H9 (cell line): ENCODE measurements around the gene HSPA6. TPM values are rescaled to one million over a fixed set of nuclear protein-coding genes. Genes with fewer than 3 reads are reported as not detected.
"Not testable (repeated sequence)": the region's sequence is repeated elsewhere in the genome, so short reads cannot be mapped to it uniquely, and the experiment has no call there.

Experiments used
- DNase-seq: peaks from one replicate; pipeline ENCODE4 v3.0.0-alpha.2; 2017
- H2AFZ ChIP-seq: one replicate; pipeline ENCODE4 v1.6.1; 2013; ENCODE audit warnings: mild to moderate bottlenecking, low read length, control low read depth, moderate library complexity
- H2AK5ac ChIP-seq: 2 replicates; pipeline ENCODE4 v1.6.1; 2013; ENCODE audit warnings: low read length, control low read depth, mixed read lengths; ENCODE audit not compliant: insufficient read length
- H2BK120ac ChIP-seq: one replicate; pipeline ENCODE4 v1.6.1; 2013; ENCODE audit warnings: low read depth, mild to moderate bottlenecking, low read length, control low read depth, inconsistent platforms; ENCODE audit not compliant: poor library complexity, severe bottlenecking
- H2BK12ac ChIP-seq: 2 replicates; pipeline ENCODE4 v1.6.1; 2013; ENCODE audit warnings: low read length, control low read depth, mixed read lengths, low read depth; ENCODE audit not compliant: insufficient read length
- H2BK15ac ChIP-seq: 2 replicates; pipeline ENCODE4 v1.6.1; 2013; ENCODE audit warnings: low read depth, low read length, control low read depth
- H2BK20ac ChIP-seq: one replicate; pipeline ENCODE4 v1.6.1; 2013; ENCODE audit warnings: low read depth, mild to moderate bottlenecking, low read length, control low read depth, inconsistent platforms; ENCODE audit not compliant: poor library complexity, severe bottlenecking
- H2BK5ac ChIP-seq: 2 replicates; pipeline ENCODE4 v1.6.1; 2013; ENCODE audit warnings: low read length, control low read depth, mixed read lengths; ENCODE audit not compliant: insufficient read length
- H3K14ac ChIP-seq: 2 replicates; pipeline ENCODE4 v1.6.1; 2013; ENCODE audit warnings: low read length, control low read depth; ENCODE audit not compliant: insufficient read depth
- H3K18ac ChIP-seq: 2 replicates; pipeline ENCODE4 v1.6.1; 2013; ENCODE audit warnings: low read depth, mild to moderate bottlenecking, mixed read lengths, low read length, control low read depth; ENCODE audit not compliant: insufficient read length
- H3K23ac ChIP-seq: 2 replicates; pipeline ENCODE4 v1.6.1; 2013; ENCODE audit warnings: low read length, control low read depth, mixed read lengths, low read depth; ENCODE audit not compliant: insufficient read length
- H3K23me2 ChIP-seq: 2 replicates; pipeline ENCODE4 v1.6.1; 2013; ENCODE audit warnings: low read depth, mild to moderate bottlenecking, mixed read lengths, low read length, control low read depth; ENCODE audit not compliant: insufficient read length, poor library complexity, severe bottlenecking
- H3K27ac ChIP-seq: 2 replicates; pipeline ENCODE4 v1.5.1; 2013; ENCODE audit warnings: low read length, control low read depth, mixed read lengths, low read depth; ENCODE audit not compliant: insufficient read length
- H3K27me3 ChIP-seq: 2 replicates; pipeline ENCODE4 v1.6.1; 2013; ENCODE audit warnings: low read length, control low read depth, inconsistent platforms; ENCODE audit not compliant: insufficient read depth
- H3K4ac ChIP-seq: 2 replicates; pipeline ENCODE4 v1.6.1; 2013; ENCODE audit warnings: low read depth, mild to moderate bottlenecking, control low read depth, inconsistent platforms, low read length, moderate library complexity
- H3K4me1 ChIP-seq: 2 replicates; pipeline ENCODE4 v1.6.1; 2013; ENCODE audit warnings: low read length, control low read depth, inconsistent platforms; ENCODE audit not compliant: insufficient read depth
- H3K4me2 ChIP-seq: 2 replicates; pipeline ENCODE4 v1.6.1; 2013; ENCODE audit warnings: low read length, control low read depth, mixed read lengths; ENCODE audit not compliant: insufficient read length, insufficient read depth
- H3K56ac ChIP-seq: 2 replicates; pipeline ENCODE4 v1.6.1; 2013; ENCODE audit warnings: low read depth, mild to moderate bottlenecking, mixed read lengths, low read length, control low read depth; ENCODE audit not compliant: insufficient read length
- H3K79me1 ChIP-seq: 2 replicates; pipeline ENCODE4 v1.6.1; 2013; ENCODE audit warnings: low read depth, mild to moderate bottlenecking, moderate library complexity, low read length, control low read depth, inconsistent platforms; ENCODE audit not compliant: insufficient read depth, poor library complexity, severe bottlenecking
- H3K79me2 ChIP-seq: 2 replicates; pipeline ENCODE4 v1.6.1; 2013; ENCODE audit warnings: low read length, control low read depth, inconsistent platforms; ENCODE audit not compliant: insufficient read depth
- H3K9ac ChIP-seq: 2 replicates; pipeline ENCODE4 v1.6.1; 2013; ENCODE audit warnings: low read length, control low read depth, mixed read lengths; ENCODE audit not compliant: insufficient read length; ENCODE audit errors: extremely low read depth
- H3K9me3 ChIP-seq: one replicate; pipeline ENCODE4 v1.6.1; 2013; ENCODE audit warnings: low read depth, low read length, inconsistent platforms; ENCODE audit not compliant: control insufficient read depth
- H3T11ph ChIP-seq: one replicate; pipeline ENCODE4 v1.6.1; 2013; ENCODE audit warnings: mild to moderate bottlenecking, low read length, control low read depth, inconsistent platforms
- H4K20me1 ChIP-seq: one replicate; pipeline ENCODE4 v1.6.1; 2013; ENCODE audit not compliant: control insufficient read depth, insufficient read length, insufficient read depth
- H4K5ac ChIP-seq: 2 replicates; pipeline ENCODE4 v1.6.1; 2013; ENCODE audit warnings: low read depth, mild to moderate bottlenecking, mixed read lengths, low read length, control low read depth; ENCODE audit not compliant: insufficient read length
- H4K8ac ChIP-seq: replicated peaks from 2 replicates; pipeline ENCODE4 v1.6.1; 2013; ENCODE audit warnings: low read length, control low read depth, mixed read lengths, low read depth; ENCODE audit not compliant: insufficient read length
- H4K91ac ChIP-seq: 2 replicates; pipeline ENCODE4 v1.6.1; 2013; ENCODE audit warnings: low read depth, mild to moderate bottlenecking, moderate library complexity, mixed read lengths, low read length, control low read depth; ENCODE audit not compliant: insufficient read length
- H3K27ac Mint-ChIP-seq, 3 experiments: 2 replicates in 2 of 3; 3 replicates in 1 of 3; pipeline ENCODE4 v1.8.0; 2020 to 2021; ENCODE audit warnings: mixed read lengths in 3 of 3, mild to moderate bottlenecking in 1 of 3, moderate library complexity in 1 of 3
- H3K27me3 Mint-ChIP-seq: 2 replicates; pipeline ENCODE4 v1.8.0; 2021; ENCODE audit warnings: low read depth, mild to moderate bottlenecking, moderate library complexity, mixed read lengths
- H3K36me3 Mint-ChIP-seq, 3 experiments: 2 replicates in 2 of 3; 3 replicates in 1 of 3; pipeline ENCODE4 v1.8.0; 2020 to 2021; ENCODE audit warnings: low read depth in 3 of 3, mixed read lengths in 3 of 3; ENCODE audit not compliant: insufficient read depth in 1 of 3
- H3K4me1 Mint-ChIP-seq, 2 experiments: 2 replicates each; pipeline ENCODE4 v1.8.0; 2020; ENCODE audit warnings: mixed read lengths in 2 of 2
- H3K4me3 Mint-ChIP-seq, 2 experiments: 2 replicates in 1 of 2; 3 replicates in 1 of 2; pipeline ENCODE4 v1.8.0; 2020 to 2021; ENCODE audit warnings: mild to moderate bottlenecking in 2 of 2, mixed read lengths in 2 of 2, moderate library complexity in 1 of 2
- H3K9me3 Mint-ChIP-seq, 2 experiments: 2 replicates in 1 of 2; 3 replicates in 1 of 2; pipeline ENCODE4 v1.8.0; 2020; ENCODE audit warnings: mild to moderate bottlenecking in 2 of 2, mixed read lengths in 2 of 2, moderate library complexity in 1 of 2
- WGBS: extraction: QIAGEN DNeasy Blood & Tissue Kit; methylation state at CpG from one replicate; pipeline ENCODE4 v1.1.7; 2013; ENCODE audit warnings: missing lambda C conversion rate, low lambda C conversion rate, mixed read lengths; ENCODE audit not compliant: insufficient read length; ENCODE audit errors: extremely low coverage; 5-methylcytosine and 5-hydroxymethylcytosine counted together
- total RNA-seq: library from RNA; stranded (reverse); gene quantifications from 2 replicates; pipeline ENCODE4 v1.2.1, GENCODE V29; 2021

HSPA6 gene
- total RNA-seq, 1 experiment from 2014 or later: not detected

GRCh38 chr1:161554815-161555417, 30.6 kb downstream of the HSPA6 start:
- H2BK5ac ChIP-seq, H3K4ac ChIP-seq, H3T11ph ChIP-seq, H3K18ac ChIP-seq, H3K56ac ChIP-seq, H3K4me1 Mint-ChIP-seq, H3K79me2 ChIP-seq, H3K23me2 ChIP-seq, H3K9me3 Mint-ChIP-seq, DNase-seq, H2AK5ac ChIP-seq, H3K9me3 ChIP-seq, H3K36me3 Mint-ChIP-seq, H4K5ac ChIP-seq, H3K23ac ChIP-seq, H2BK20ac ChIP-seq, H2BK12ac ChIP-seq, H3K4me2 ChIP-seq, H3K27me3 Mint-ChIP-seq, H4K91ac ChIP-seq, H2BK120ac ChIP-seq, H3K14ac ChIP-seq, H3K27ac Mint-ChIP-seq, H2AFZ ChIP-seq, H2BK15ac ChIP-seq, H3K27ac ChIP-seq, H4K20me1 ChIP-seq, H3K9ac ChIP-seq, H3K79me1 ChIP-seq, H3K4me1 ChIP-seq, H3K27me3 ChIP-seq, H4K8ac ChIP-seq, H3K4me3 Mint-ChIP-seq: not testable (repeated sequence)
- WGBS: no CpG with 5 or more reads among the region's 1 CpG

- not testable (repeated sequence) for H2AFZ ChIP-seq, H2BK5ac ChIP-seq, H3K27ac Mint-ChIP-seq, H3K27me3 ChIP-seq, H3K23ac ChIP-seq, H3K79me1 ChIP-seq, H4K91ac ChIP-seq, H3K27ac ChIP-seq, H3K14ac ChIP-seq, H2AK5ac ChIP-seq, H2BK12ac ChIP-seq, H3K4me1 Mint-ChIP-seq, H3K36me3 Mint-ChIP-seq, H3K9me3 ChIP-seq, H3K27me3 Mint-ChIP-seq, H3K4me1 ChIP-seq, H3K9ac ChIP-seq, H4K8ac ChIP-seq, DNase-seq, H4K20me1 ChIP-seq, H3K23me2 ChIP-seq, H3K56ac ChIP-seq, H3K4me3 Mint-ChIP-seq, H3K18ac ChIP-seq, H2BK120ac ChIP-seq, H2BK15ac ChIP-seq, H3K9me3 Mint-ChIP-seq, H3K79me2 ChIP-seq, H3T11ph ChIP-seq, H3K4ac ChIP-seq, H3K4me2 ChIP-seq, H4K5ac ChIP-seq, H2BK20ac ChIP-seq
- WGBS: no CpG with 5 or more reads among the region's 3 CpGs
These were observed 31.8 kb downstream of the HSPA6 start for GRCh38 chr1:161556143-161556542.
